MM.1S (cell line): ENCODE measurements around the gene OS9.
A peak's percentile ranks its signal among the peaks of the same experiment; 100 is the strongest.

ENCODE experiments used
- CTCF ChIP-seq: fragments of 300-600 bp; sonication (generic); IDR thresholded peaks from 2 replicates; pipeline ENCODE4 v1.5.1; 2016; ENCODE audit warnings: antibody characterized with exemption, low read length, mixed read lengths
- EZH2 ChIP-seq: fragments of 300-600 bp; sonication (generic); optimal IDR thresholded peaks from 2 replicates; pipeline ENCODE3; 2017; ENCODE audit warnings: low read depth, mild to moderate bottlenecking, antibody characterized with exemption, low read length, mixed read lengths

GRCh38 chr12:57765003-57765697, 71.2 kb downstream of the OS9 start:
- TF ChIP-seq CTCF (peak; percentile 50), EZH2 (no peak)
